Activated naive CD8-positive, alpha-beta T cell treated with anti-CD3 and anti-CD28 coated beads for 36 hours (primary cell): ENCODE data around the gene FYN. TPM values are rescaled to one million over a fixed set of nuclear protein-coding genes. Genes with fewer than 3 reads are reported as not detected.

Experiments
- DNase-seq: peaks from one replicate; pipeline ENCODE4 v3.0.0; 2021
- H3K27ac Mint-ChIP-seq: one replicate; pipeline ENCODE4 v1.8.0; 2022; ENCODE audit warnings: mild to moderate bottlenecking, moderate library complexity, mixed read lengths
- H3K27me3 Mint-ChIP-seq: one replicate; pipeline ENCODE4 v1.8.0; 2022; ENCODE audit warnings: mild to moderate bottlenecking, mixed read lengths
- H3K36me3 Mint-ChIP-seq: one replicate; pipeline ENCODE4 v1.8.0; 2021; ENCODE audit warnings: mild to moderate bottlenecking, mixed read lengths
- H3K4me1 Mint-ChIP-seq: one replicate; pipeline ENCODE4 v1.8.0; 2021; ENCODE audit warnings: mixed read lengths
- H3K4me3 Mint-ChIP-seq: one replicate; pipeline ENCODE4 v1.8.0; 2022; ENCODE audit warnings: mild to moderate bottlenecking, moderate library complexity, mixed read lengths
- H3K9me3 Mint-ChIP-seq: one replicate; pipeline ENCODE4 v1.8.0; 2022; ENCODE audit warnings: mixed read lengths
- total RNA-seq, 2 experiments: library from RNA; stranded (reverse); gene quantifications; one replicate each; pipeline ENCODE4 v1.2.3, GENCODE V29; 2021

The FYN gene
- total RNA-seq, 2 experiments from 2014 or later, result 390 to 395 TPM

- Mint-ChIP-seq H3K27me3 (no peaks in the 10 kb centered on the region), H3K4me3 (no peak overlapping the region), H3K4me1 (peaks cover 59% of the 10 kb centered on the region), H3K9me3 (peaks cover 5% of the 10 kb centered on the region), H3K27ac (peak overlapping the region; percentile 30), H3K36me3 (peaks cover 59% of the 10 kb centered on the region)
- DNase-seq, result no peak
Observed at GRCh38 chr6:111819458-111819857, 53.8 kb downstream of the FYN start.

- peak overlapping the region; percentile 51 for H3K4me3 Mint-ChIP-seq
- peaks cover 64% of the 10 kb centered on the region for H3K36me3 Mint-ChIP-seq
- no peak for DNase-seq
- H3K4me1 Mint-ChIP-seq, result peaks cover 56% of the 10 kb centered on the region
- peak overlapping the region; percentile 87 for H3K27ac Mint-ChIP-seq
- no peaks in the 10 kb centered on the region for H3K27me3 Mint-ChIP-seq
- peaks cover 5% of the 10 kb centered on the region for H3K9me3 Mint-ChIP-seq
Observed at GRCh38 chr6:111818539-111819226, 54.6 kb downstream of the FYN start.

DNA sequence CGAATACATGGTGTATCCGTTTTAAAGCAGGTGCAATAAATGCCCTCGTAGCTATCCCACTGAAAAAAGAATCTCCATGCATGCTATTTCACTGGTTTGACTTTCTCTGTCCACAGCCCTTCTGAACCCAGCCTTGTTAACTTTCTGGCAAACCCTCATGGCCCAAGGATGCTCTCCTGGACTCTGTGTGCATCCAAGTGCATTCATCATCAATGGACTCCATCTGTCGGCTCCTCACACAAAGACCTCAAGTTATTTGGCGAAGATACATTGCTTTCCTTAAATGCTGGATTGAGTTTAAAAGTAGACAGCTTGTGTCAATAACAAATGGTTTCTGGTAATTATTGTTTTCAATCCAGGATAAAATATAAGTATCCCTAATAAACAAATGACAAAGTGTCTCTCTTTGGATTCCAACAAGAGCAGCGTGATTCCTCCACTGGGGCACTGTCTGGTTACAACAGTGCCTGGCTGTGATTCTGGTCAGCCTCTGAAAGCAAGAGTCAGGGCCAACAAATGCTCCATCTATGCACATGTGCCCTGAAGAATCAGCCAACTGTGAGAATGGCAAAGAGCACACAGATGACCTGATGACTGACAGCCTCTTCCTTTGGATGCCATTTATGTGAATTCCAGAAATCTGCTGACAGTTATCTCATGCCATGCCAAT, 55.7 kb downstream of the FYN start:
- Mint-ChIP-seq H3K27me3 (no peaks in the 10 kb centered on the region), H3K36me3 (peaks cover 65% of the 10 kb centered on the region)

DNA sequence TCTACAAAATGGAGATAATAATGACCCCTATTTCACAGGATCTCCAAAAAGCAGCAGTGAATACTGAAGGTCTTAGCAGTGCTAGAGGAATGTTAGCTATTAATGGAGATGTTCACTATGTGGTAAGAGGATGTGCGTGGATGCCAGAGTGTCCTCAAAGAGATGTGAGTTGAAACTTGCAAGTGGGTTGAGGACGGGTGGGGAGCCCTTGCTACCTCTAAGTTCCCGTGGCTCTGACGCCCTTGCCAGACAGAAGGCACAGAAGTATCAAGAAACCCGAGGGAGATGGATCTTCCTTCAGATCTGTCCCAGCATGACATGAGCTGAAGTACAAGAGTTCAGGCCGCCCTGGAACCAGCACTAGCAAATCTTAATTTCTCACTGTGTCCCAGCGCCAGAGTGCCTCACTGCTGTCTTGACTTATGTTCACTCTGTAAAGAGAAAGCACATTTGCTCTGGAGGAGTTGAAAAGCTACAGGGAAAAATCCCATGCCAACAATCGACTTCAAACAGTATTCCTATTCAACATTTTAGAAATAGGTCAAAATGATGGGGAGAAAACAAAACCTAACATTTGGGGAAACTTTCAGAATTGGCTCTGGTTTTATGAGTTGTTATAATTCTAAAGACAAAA, 59.5 kb downstream of the FYN start:
- Mint-ChIP-seq H3K4me1 (peaks cover 74% of the 10 kb centered on the region), H3K9me3 (no peaks in the 10 kb centered on the region), H3K27me3 (no peaks in the 10 kb centered on the region), H3K27ac (peak overlapping the region; percentile 86), H3K36me3 (peaks cover 58% of the 10 kb centered on the region), H3K4me3 (peak overlapping the region; percentile 44)
- DNase-seq, result no peak

More for the DNA sequence above, 55.7 kb downstream of the FYN start:
- H3K9me3 Mint-ChIP-seq, result peaks cover 5% of the 10 kb centered on the region
- no peak overlapping the region for H3K4me3 Mint-ChIP-seq
- H3K4me1 Mint-ChIP-seq, result peaks cover 56% of the 10 kb centered on the region
- peak overlapping the region; percentile 19 for H3K27ac Mint-ChIP-seq
- DNase-seq, result no peak

- Mint-ChIP-seq H3K27ac (peak overlapping the region; percentile 86), H3K4me1 (peaks cover 74% of the 10 kb centered on the region), H3K27me3 (no peaks in the 10 kb centered on the region), H3K4me3 (no peak overlapping the region), H3K9me3 (no peaks in the 10 kb centered on the region), H3K36me3 (peaks cover 58% of the 10 kb centered on the region)
- no peak for DNase-seq
Observed at GRCh38 chr6:111813237-111813636, 60.0 kb downstream of the FYN start.

- peak overlapping the region; percentile 36 for H3K4me3 Mint-ChIP-seq
- peaks cover 76% of the 10 kb centered on the region for H3K4me1 Mint-ChIP-seq
- peak overlapping the region; percentile 92 for H3K27ac Mint-ChIP-seq
- no peak for DNase-seq
- H3K36me3 Mint-ChIP-seq, result peaks cover 58% of the 10 kb centered on the region
- no peaks in the 10 kb centered on the region for H3K9me3 Mint-ChIP-seq
- no peaks in the 10 kb centered on the region for H3K27me3 Mint-ChIP-seq
Observed at GRCh38 chr6:111812060-111813038, 60.9 kb downstream of the FYN start.

DNA sequence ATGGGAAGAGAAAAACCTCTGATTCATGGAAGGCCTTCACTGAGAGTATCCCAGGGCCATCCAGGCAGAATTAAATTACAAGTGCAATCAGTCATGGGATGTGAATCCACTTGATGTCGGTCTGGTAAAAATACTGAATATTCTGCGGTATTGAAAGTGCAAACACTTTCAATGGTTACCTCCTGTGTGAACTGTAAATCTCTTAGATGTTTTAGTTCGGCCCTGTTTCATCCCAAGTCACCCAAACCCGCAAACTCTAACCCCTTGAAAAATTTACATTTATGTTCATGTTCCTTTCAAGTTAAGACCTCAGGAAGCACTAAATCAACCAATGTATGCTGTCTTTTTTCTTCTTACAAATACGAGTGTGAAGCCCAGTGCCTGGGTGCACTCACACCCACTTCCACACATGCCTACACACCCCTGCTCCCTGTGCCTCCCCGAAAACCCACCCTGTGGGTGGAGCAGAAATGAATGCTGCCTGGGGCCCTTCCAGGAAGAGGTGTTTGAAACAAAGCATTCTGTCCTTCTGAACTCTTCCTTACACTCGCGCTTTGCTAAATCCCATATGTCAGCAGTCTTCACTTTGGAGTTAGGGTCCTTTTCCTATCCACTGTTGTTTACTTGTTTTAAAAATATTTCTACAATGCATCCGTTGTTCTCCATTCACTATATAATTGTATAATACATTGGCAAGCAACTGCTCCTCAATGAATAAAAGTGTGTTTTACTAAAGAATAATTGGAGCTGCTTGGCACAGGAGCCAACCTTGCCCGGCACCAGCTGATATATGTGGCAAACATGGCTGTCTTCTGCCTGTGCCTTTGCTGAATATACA, 62.7 kb downstream of the FYN start:
- H3K9me3 Mint-ChIP-seq, result no peaks in the 10 kb centered on the region
- peak overlapping the region; percentile 92 for H3K27ac Mint-ChIP-seq
- H3K36me3 Mint-ChIP-seq, result peaks cover 63% of the 10 kb centered on the region
- DNase-seq, result peak; percentile 60
- H3K4me1 Mint-ChIP-seq, result peaks cover 88% of the 10 kb centered on the region
- H3K27me3 Mint-ChIP-seq, result no peaks in the 10 kb centered on the region
- H3K4me3 Mint-ChIP-seq, result peak overlapping the region; percentile 58

DNA sequence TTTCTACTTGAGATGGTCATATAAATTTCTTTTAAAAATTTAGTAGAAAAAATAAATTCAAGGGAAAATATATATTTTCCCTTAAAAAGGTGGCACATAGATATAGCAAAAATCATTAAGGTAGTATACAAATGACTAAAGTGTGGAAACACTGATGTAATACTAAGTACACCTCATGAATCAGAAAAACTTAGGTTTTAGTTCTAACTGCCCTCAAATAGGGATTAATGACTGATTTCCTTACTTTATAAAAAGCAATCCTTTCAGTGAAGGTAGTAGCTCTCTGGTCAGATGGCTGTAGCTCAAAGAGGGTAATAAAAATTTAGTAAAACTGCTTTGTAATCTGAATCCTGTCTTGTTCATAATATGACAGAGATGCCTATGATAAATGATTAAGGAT, 63.5 kb downstream of the FYN start:
- Mint-ChIP-seq H3K9me3 (no peaks in the 10 kb centered on the region), H3K4me1 (peaks cover 92% of the 10 kb centered on the region), H3K27me3 (no peaks in the 10 kb centered on the region), H3K36me3 (peaks cover 63% of the 10 kb centered on the region), H3K27ac (peak overlapping the region; percentile 98), H3K4me3 (peak overlapping the region; percentile 58)
- no peak for DNase-seq

DNA sequence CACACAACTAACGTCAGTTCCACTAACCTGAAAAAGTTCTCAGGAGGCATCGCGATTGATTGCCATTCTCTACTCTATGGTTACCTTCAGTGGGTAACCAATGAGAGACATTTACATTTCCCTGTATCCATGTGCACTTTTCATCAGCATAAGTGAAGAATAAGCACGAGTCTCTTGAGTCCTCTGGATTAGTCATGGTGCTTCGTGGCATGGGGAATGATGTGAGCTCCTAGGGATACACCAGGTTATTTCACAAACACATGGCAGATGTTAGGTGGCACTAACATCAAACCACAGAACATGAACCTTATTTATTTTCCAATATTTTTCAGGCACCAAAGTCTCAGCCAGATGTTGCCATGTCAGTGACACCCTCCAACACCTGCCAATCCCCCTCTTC, 64.0 kb downstream of the FYN start:
- Mint-ChIP-seq H3K9me3 (no peaks in the 10 kb centered on the region), H3K36me3 (peaks cover 64% of the 10 kb centered on the region), H3K4me1 (peaks cover 97% of the 10 kb centered on the region), H3K27ac (peak overlapping the region; percentile 98), H3K4me3 (no peak overlapping the region), H3K27me3 (no peaks in the 10 kb centered on the region)
- DNase-seq, result no peak

GRCh38 chr6:111808493-111808892, 64.8 kb downstream of the FYN start:
- DNase-seq, result no peak
- Mint-ChIP-seq H3K4me1 (peaks cover 97% of the 10 kb centered on the region), H3K4me3 (peak overlapping the region; percentile 33), H3K27me3 (no peaks in the 10 kb centered on the region), H3K27ac (peak overlapping the region; percentile 98), H3K36me3 (peaks cover 57% of the 10 kb centered on the region), H3K9me3 (no peaks in the 10 kb centered on the region)

- Mint-ChIP-seq H3K9me3 (no peaks in the 10 kb centered on the region), H3K4me1 (peaks cover 96% of the 10 kb centered on the region), H3K27ac (peak overlapping the region; percentile 98), H3K27me3 (no peaks in the 10 kb centered on the region), H3K36me3 (peaks cover 63% of the 10 kb centered on the region), H3K4me3 (peak overlapping the region; percentile 66)
- DNase-seq, result no peak
Observed at GRCh38 chr6:111806561-111807497, 66.4 kb downstream of the FYN start.

GRCh38 chr6:111806165-111806547, 67.1 kb downstream of the FYN start:
- Mint-ChIP-seq H3K4me1 (peaks cover 95% of the 10 kb centered on the region), H3K27me3 (no peaks in the 10 kb centered on the region), H3K4me3 (peak overlapping the region; percentile 66), H3K36me3 (peaks cover 63% of the 10 kb centered on the region), H3K27ac (peak overlapping the region; percentile 98), H3K9me3 (no peaks in the 10 kb centered on the region)
- DNase-seq, result no peak

- Mint-ChIP-seq H3K36me3 (peaks cover 67% of the 10 kb centered on the region), H3K4me1 (peaks cover 95% of the 10 kb centered on the region), H3K27ac (peak overlapping the region; percentile 98), H3K4me3 (peak overlapping the region; percentile 66), H3K27me3 (no peaks in the 10 kb centered on the region), H3K9me3 (no peaks in the 10 kb centered on the region)
- peak; percentile 71 for DNase-seq
Observed at GRCh38 chr6:111805511-111806164, 67.6 kb downstream of the FYN start.
